GM23338 (cell line): ENCODE results near the gene TPI1. TPM values are rescaled to one million over a fixed set of nuclear protein-coding genes. Genes with fewer than 3 reads are reported as not detected.

Experiments
- ATAC-seq: fragments of 200-7000 bp; cut with Tn5 transposase; 3 replicates; pipeline ENCODE4 v1.9.1; 2020
- DNase-seq: peaks from one replicate; pipeline ENCODE4 v3.0.0-alpha.2; 2015; ENCODE audit warnings: low spot score
- H2AFZ ChIP-seq: fragments of 200-600 bp; sonication (generic); 2 replicates; pipeline ENCODE4 v1.8.0; 2016; ENCODE audit warnings: antibody characterized with exemption, mild to moderate bottlenecking, moderate library complexity
- H3F3A ChIP-seq: fragments of 200-600 bp; sonication (generic); replicated peaks from 2 replicates; pipeline ENCODE4 v1.8.0; 2017; ENCODE audit warnings: antibody characterized with exemption, mixed run types, low read depth
- H3K27ac ChIP-seq: fragments of 200-600 bp; sonication (generic); 2 replicates; pipeline ENCODE4 v1.6.1; 2016; ENCODE audit warnings: low read depth
- H3K27me3 ChIP-seq: fragments of 200-600 bp; sonication (generic); 2 replicates; pipeline ENCODE4 v1.8.0; 2016; ENCODE audit warnings: mild to moderate bottlenecking, mixed run types, moderate library complexity; ENCODE audit not compliant: insufficient read depth
- H3K36me3 ChIP-seq: fragments of 200-600 bp; sonication (generic); 2 replicates; pipeline ENCODE4 v1.8.0; 2016; ENCODE audit warnings: mild to moderate bottlenecking; ENCODE audit not compliant: insufficient read depth
- H3K4me1 ChIP-seq: fragments of 200-600 bp; sonication (generic); 2 replicates; pipeline ENCODE4 v1.8.0; 2016; ENCODE audit warnings: mild to moderate bottlenecking, moderate library complexity; ENCODE audit not compliant: insufficient read depth
- H3K4me2 ChIP-seq: fragments of 200-600 bp; sonication (generic); 2 replicates; pipeline ENCODE4 v1.7.1; 2017; ENCODE audit warnings: mixed run types
- H3K4me3 ChIP-seq: fragments of 200-600 bp; sonication (generic); 2 replicates; pipeline ENCODE4 v1.6.1; 2016; ENCODE audit warnings: mixed run types
- H3K79me2 ChIP-seq: fragments of 200-600 bp; sonication (generic); replicated peaks from 2 replicates; pipeline ENCODE4 v1.8.0; 2017; ENCODE audit warnings: mild to moderate bottlenecking; ENCODE audit not compliant: insufficient read depth
- H3K9me2 ChIP-seq: fragments of 200-600 bp; sonication (generic); 2 replicates; pipeline ENCODE4 v1.8.0; 2017; ENCODE audit not compliant: insufficient read depth
- H4K20me1 ChIP-seq: fragments of 200-600 bp; sonication (generic); replicated peaks from 2 replicates; pipeline ENCODE4 v1.8.0; 2017; ENCODE audit warnings: mild to moderate bottlenecking; ENCODE audit not compliant: insufficient read depth
- H3K27ac Mint-ChIP-seq: 2 replicates; pipeline ENCODE4 v1.8.0; 2020; ENCODE audit warnings: inconsistent platforms, mild to moderate bottlenecking, moderate library complexity, mixed read lengths
- H3K27me3 Mint-ChIP-seq: 3 replicates; pipeline ENCODE4 v1.8.0; 2022; ENCODE audit warnings: low read depth, mild to moderate bottlenecking, moderate library complexity, mixed read lengths, inconsistent platforms; ENCODE audit not compliant: insufficient read depth, poor library complexity
- H3K36me3 Mint-ChIP-seq: 3 replicates; pipeline ENCODE4 v1.8.0; 2021; ENCODE audit warnings: low read depth, mild to moderate bottlenecking, inconsistent platforms, moderate library complexity, mixed read lengths
- H3K4me1 Mint-ChIP-seq: 3 replicates; pipeline ENCODE4 v1.8.0; 2020; ENCODE audit warnings: mild to moderate bottlenecking, inconsistent platforms, mixed read lengths
- H3K4me3 Mint-ChIP-seq: 3 replicates; pipeline ENCODE4 v1.8.0; 2021; ENCODE audit warnings: moderate library complexity, mild to moderate bottlenecking, inconsistent platforms, mixed read lengths
- H3K9me3 Mint-ChIP-seq: 3 replicates; pipeline ENCODE4 v1.8.0; 2020; ENCODE audit warnings: moderate library complexity, mild to moderate bottlenecking, inconsistent platforms, mixed read lengths
- CTCF ChIP-seq, 2 experiments: fragments of 200-600 bp in 1 of 2; sonication (generic) in 1 of 2; conservative IDR thresholded peaks; 2 replicates each; pipeline versions ENCODE4 v1.5.1 to v1.6.1; 2016 to 2017; ENCODE audit warnings: antibody characterized with exemption in 2 of 2, low read depth in 2 of 2, mild to moderate bottlenecking in 2 of 2, moderate library complexity in 1 of 2
- ETS1 ChIP-seq: IDR thresholded peaks from 2 replicates; pipeline ENCODE4 v1.6.1; 2016; ENCODE audit warnings: antibody characterized with exemption
- EZH2 ChIP-seq: fragments of 200-600 bp; sonication (generic); IDR thresholded peaks from one replicate; pipeline ENCODE4 v1.8.0; 2017; ENCODE audit warnings: antibody characterized with exemption, mild to moderate bottlenecking, low read depth; ENCODE audit not compliant: unreplicated experiment
- JUNB ChIP-seq: IDR thresholded peaks from one replicate; pipeline ENCODE4 v1.6.1; 2016; ENCODE audit warnings: antibody characterized with exemption; ENCODE audit not compliant: unreplicated experiment
- NANOG ChIP-seq: IDR thresholded peaks from 2 replicates; pipeline ENCODE4 v1.6.1; 2016; ENCODE audit warnings: antibody characterized with exemption, borderline replicate concordance
- POLR2AphosphoS5 ChIP-seq: IDR thresholded peaks from 2 replicates; pipeline ENCODE4 v1.6.1; 2016; ENCODE audit warnings: antibody characterized with exemption, low read depth
- REST ChIP-seq: IDR thresholded peaks from one replicate; pipeline ENCODE4 v1.6.1; 2018; ENCODE audit warnings: antibody characterized with exemption; ENCODE audit not compliant: unreplicated experiment
- STAT1 ChIP-seq: IDR thresholded peaks from one replicate; pipeline ENCODE4 v1.6.1; 2016; ENCODE audit warnings: antibody characterized with exemption; ENCODE audit not compliant: unreplicated experiment
- ZNF114 ChIP-seq: fragments of 250-450 bp; sonication (Bioruptor Pico); IDR thresholded peaks from 2 replicates; pipeline ENCODE4 v1.5.0; 2020; ENCODE audit warnings: mild to moderate bottlenecking, moderate library complexity
- ZNF331 ChIP-seq: fragments of 250-450 bp; sonication (Bioruptor Pico); IDR thresholded peaks from 2 replicates; pipeline ENCODE4 v1.5.0; 2020; ENCODE audit warnings: low read depth, mild to moderate bottlenecking, moderate library complexity
- ZNF462 ChIP-seq: fragments of 250-450 bp; sonication (Bioruptor Pico); IDR thresholded peaks from 2 replicates; pipeline ENCODE4 v1.5.0; 2020; ENCODE audit warnings: mild to moderate bottlenecking, moderate library complexity
- polyA plus RNA-seq: library from polyadenylated mRNA; unstranded; fragments of >200 nt; fragmentation: Nextera tagmentation; extraction: Ambion mirVana; gene quantifications from 2 replicates; pipeline ENCODE4 v1.2.1, GENCODE V29; 2016
- total RNA-seq: library from RNA; depleted of rRNA; stranded (reverse); fragments of >200 nt; shearing (Covaris generic); gene quantifications from 2 replicates; pipeline ENCODE4 v1.2.3, GENCODE V29; 2014

Gene TPI1
- total and polyA plus RNA-seq, 2 experiments from 2014 or later: 737 to 822 TPM

- no peak for ATAC-seq
- Histone ChIP-seq H3K9me2 (no peaks in the 10 kb centered on the region), H3K27ac (no peak overlapping the region), H3F3A (peaks cover 21% of the 10 kb centered on the region), H3K4me2 (peak overlapping the region; percentile 94), H3K27me3 (peaks cover 57% of the 10 kb centered on the region), H2AFZ (no peak overlapping the region), H3K4me1 (peaks cover 59% of the 10 kb centered on the region), H3K36me3 (no peaks in the 10 kb centered on the region), H3K4me3 (peak overlapping the region; percentile 76), H3K79me2 (no peaks in the 10 kb centered on the region), H4K20me1 (no peaks in the 10 kb centered on the region)
- Mint-ChIP-seq H3K36me3 (peaks cover 7% of the 10 kb centered on the region; the same call in 2 of the 3 replicates), H3K27ac (no peak overlapping the region), H3K9me3 (no peaks in the 10 kb centered on the region), H3K4me3 (peak overlapping the region; percentile 81), H3K27me3 (peaks cover 39% of the 10 kb centered on the region), H3K4me1 (peaks cover 77% of the 10 kb centered on the region)
- no peak for DNase-seq
- TF ChIP-seq ZNF114 (CRISPR knock-in tag) (no peak), ETS1 (no peak), EZH2 (no peak), REST (no peak), POLR2AphosphoS5 (no peak), NANOG (no peak), STAT1 (no peak), ZNF462 (CRISPR knock-in tag) (no peak), ZNF331 (no peak), JUNB (no peak), CTCF (conservative IDR thresholded peaks at IDR 0.05; ENCODE audit: low read depth in 2 of 2) (no peak)
Measured at GRCh38 chr12:6822426-6823135, 44.8 kb upstream of the TPI1 start.
